ENCODE measurements around the gene DDX17. TPM values are rescaled to one million over a fixed set of nuclear protein-coding genes. Genes with fewer than 3 reads are reported as not detected.

The DDX17 gene
- total RNA-seq, 3 donors from 2014 or later (not counting 1 experiment from before 2014, with no cell fraction given): 571 to 752 (median 578) TPM

DNA sequence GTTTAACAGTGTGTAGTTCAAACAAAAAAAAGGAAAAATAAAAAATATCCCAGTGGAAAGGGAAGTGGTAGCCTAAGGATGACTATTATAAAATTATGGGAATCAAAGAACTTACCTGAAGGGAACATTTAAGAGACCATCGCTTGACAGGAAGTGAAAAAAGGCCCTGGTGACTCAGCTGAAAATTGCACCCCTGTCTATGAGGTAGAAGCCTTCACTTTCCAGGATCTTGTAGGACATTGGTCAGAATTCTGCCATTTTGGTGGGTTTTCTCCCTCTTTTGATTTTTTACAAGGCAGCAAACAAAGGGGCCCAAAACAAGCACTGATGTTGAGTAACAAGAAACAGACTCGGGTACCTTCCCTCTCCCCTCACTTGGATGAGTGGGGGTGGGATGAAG is 15.6 kb downstream of the DDX17 start:
- H3K27me3 ChIP-seq (ENCODE audit: control insufficient read depth, insufficient read depth, low read length): no peaks in the 10 kb centered on the region
- no peak overlapping the region for H3K4me3 Mint-ChIP-seq
- no peaks in the 10 kb centered on the region for H3K9me3 Mint-ChIP-seq
- 7% methylated on average over 1 of the region's 2 CpGs for WGBS (ENCODE audit: insufficient coverage)
- H3K4me3 ChIP-seq (ENCODE audit: low read length): no peak overlapping the region
- H3K27me3 Mint-ChIP-seq (ENCODE audit: low read depth in 2 of 2): no peaks in the 10 kb centered on the region
- peak in 1 of 3 donors; percentile 50 for ATAC-seq
- peaks cover 90% of the 10 kb centered on the region for H3K36me3 ChIP-seq (ENCODE audit: control insufficient read depth, insufficient read depth, low read length)
- peak overlapping the region; percentile 33 to 83 for H3K27ac Mint-ChIP-seq
- no peak overlapping the region for H3K27ac ChIP-seq (ENCODE audit: low read length)
- H3K36me3 Mint-ChIP-seq: peaks cover 20% of the 10 kb centered on the region
- H3K9me3 ChIP-seq (ENCODE audit: control insufficient read depth, insufficient read depth, low read length): no peaks in the 10 kb centered on the region
- DNase-seq: no peak
- TF ChIP-seq, protein P1, sequence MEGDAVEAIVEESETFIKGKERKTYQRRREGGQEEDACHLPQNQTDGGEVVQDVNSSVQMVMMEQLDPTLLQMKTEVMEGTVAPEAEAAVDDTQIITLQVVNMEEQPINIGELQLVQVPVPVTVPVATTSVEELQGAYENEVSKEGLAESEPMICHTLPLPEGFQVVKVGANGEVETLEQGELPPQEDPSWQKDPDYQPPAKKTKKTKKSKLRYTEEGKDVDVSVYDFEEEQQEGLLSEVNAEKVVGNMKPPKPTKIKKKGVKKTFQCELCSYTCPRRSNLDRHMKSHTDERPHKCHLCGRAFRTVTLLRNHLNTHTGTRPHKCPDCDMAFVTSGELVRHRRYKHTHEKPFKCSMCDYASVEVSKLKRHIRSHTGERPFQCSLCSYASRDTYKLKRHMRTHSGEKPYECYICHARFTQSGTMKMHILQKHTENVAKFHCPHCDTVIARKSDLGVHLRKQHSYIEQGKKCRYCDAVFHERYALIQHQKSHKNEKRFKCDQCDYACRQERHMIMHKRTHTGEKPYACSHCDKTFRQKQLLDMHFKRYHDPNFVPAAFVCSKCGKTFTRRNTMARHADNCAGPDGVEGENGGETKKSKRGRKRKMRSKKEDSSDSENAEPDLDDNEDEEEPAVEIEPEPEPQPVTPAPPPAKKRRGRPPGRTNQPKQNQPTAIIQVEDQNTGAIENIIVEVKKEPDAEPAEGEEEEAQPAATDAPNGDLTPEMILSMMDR (IDR thresholded peaks at IDR 0.05): no peak
- intact Hi-C loops (cut with micrococcal nuclease): no loop called here
- H3K4me1 ChIP-seq (ENCODE audit: control insufficient read depth, insufficient read depth, low read length): peaks cover 7% of the 10 kb centered on the region
- H3K4me1 Mint-ChIP-seq: peaks cover 23 to 36% of the 10 kb centered on the region in 2 donors

DNA sequence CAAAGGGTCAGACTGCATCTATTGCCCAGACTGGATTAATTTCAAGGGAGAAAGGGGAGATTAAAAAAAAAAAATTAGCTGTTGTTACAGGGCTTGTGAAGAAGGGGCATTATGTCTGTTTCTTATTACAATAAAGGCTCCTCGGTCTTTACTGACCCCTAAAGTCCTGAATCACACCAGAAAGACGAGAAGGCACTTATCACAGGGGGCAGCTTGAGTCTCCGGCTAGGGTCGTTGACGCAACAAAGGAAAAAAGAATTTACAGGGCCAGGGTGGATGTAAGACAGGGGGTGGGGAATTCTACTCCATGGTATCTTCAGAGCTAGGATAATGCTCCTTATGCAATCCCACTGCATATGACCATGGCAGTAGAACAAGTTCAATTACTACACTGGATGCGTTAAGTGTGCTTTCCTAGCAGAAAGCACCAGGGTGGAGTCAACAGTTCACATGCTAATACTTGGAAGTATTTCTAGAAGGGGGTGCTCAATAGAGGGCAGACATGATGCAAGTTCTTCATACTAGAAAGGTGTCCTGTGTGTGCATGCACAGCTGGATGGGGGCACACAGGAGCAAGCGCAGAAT is 16.5 kb downstream of the DDX17 start:
- intact Hi-C loops (cut with micrococcal nuclease): no loop called here
- Mint-ChIP-seq H3K27ac (peak overlapping the region; percentile 33 to 83), H3K27me3 (ENCODE audit: low read depth in 2 of 2) (no peaks in the 10 kb centered on the region)

DNA sequence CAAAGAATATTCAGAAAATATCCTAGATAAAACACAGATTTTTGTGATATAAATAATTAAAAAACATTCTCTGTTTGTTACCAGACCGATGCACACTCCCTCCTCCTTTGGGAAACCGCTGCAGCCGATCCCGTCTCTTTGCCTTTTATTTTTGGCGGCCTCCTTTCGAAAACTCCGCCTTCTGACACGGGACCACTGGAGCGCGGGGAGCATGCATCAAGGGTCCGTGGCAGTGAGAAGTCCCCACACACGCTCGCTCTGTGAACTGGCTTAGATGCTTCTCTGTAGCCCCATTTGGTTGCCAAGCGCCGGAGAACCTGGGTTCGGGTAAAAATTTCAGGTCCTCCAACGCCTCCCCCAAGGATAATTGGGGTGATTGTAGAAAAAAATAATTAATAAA is 17.0 kb downstream of the DDX17 start:
- TF ChIP-seq, protein P1 (IDR thresholded peaks at IDR 0.05): no peak
- no peaks in the 10 kb centered on the region for H3K27me3 Mint-ChIP-seq (ENCODE audit: low read depth in 2 of 2)
- peak overlapping the region; percentile 33 to 83 for H3K27ac Mint-ChIP-seq

More for the DNA sequence above, 16.5 kb downstream of the DDX17 start:
- H3K9me3 ChIP-seq (ENCODE audit: control insufficient read depth, insufficient read depth, low read length): no peaks in the 10 kb centered on the region
- H3K27me3 ChIP-seq (ENCODE audit: control insufficient read depth, insufficient read depth, low read length): no peaks in the 10 kb centered on the region
- ATAC-seq: peak in 1 of 3 donors; percentile 14
- TF ChIP-seq, protein P1 (IDR thresholded peaks at IDR 0.05): no peak
- peaks cover 2% of the 10 kb centered on the region for H3K4me1 ChIP-seq (ENCODE audit: control insufficient read depth, insufficient read depth, low read length)
- no peak overlapping the region for H3K4me3 ChIP-seq (ENCODE audit: low read length)
- Mint-ChIP-seq H3K9me3 (no peaks in the 10 kb centered on the region), H3K36me3 (peaks cover 18% of the 10 kb centered on the region), H3K4me3 (no peak overlapping the region), H3K4me1 (peaks cover 21 to 34% of the 10 kb centered on the region in 2 donors)
- 91% methylated on average over 7 of the region's 7 CpGs for WGBS (ENCODE audit: insufficient coverage)
- no peak for DNase-seq
- H3K27ac ChIP-seq (ENCODE audit: low read length): no peak overlapping the region
- H3K36me3 ChIP-seq (ENCODE audit: control insufficient read depth, insufficient read depth, low read length): peaks cover 90% of the 10 kb centered on the region

DNA sequence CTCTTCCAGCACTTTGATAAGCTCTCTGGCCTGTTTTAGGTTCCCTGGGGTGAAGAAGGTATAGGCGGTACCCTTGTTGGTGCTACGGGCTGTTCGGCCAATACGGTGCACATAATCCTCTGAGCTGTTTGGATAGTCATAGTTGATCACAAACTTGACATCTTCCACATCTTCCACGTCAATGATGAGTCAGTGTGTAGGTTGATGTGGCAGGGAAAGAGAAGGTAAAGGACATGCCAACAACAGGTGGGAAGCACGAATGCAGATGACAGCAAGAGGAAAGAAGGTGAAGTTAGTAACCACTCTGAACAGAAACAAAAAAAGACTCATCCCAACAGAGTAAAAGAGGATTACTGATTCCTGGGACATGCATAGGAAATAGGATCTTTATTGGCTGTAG is 18.2 kb downstream of the DDX17 start:
- Histone ChIP-seq H3K36me3 (ENCODE audit: control insufficient read depth, insufficient read depth, low read length) (peaks cover 90% of the 10 kb centered on the region), H3K4me1 (ENCODE audit: control insufficient read depth, insufficient read depth, low read length) (no peaks in the 10 kb centered on the region), H3K27ac (ENCODE audit: low read length) (no peak overlapping the region), H3K9me3 (ENCODE audit: control insufficient read depth, insufficient read depth, low read length) (no peaks in the 10 kb centered on the region), H3K4me3 (ENCODE audit: low read length) (no peak overlapping the region), H3K27me3 (ENCODE audit: control insufficient read depth, insufficient read depth, low read length) (no peaks in the 10 kb centered on the region)
- no peaks in the 10 kb centered on the region for H3K9me3 Mint-ChIP-seq
- H3K27ac Mint-ChIP-seq: peak overlapping the region; percentile 36 to 75
- TF ChIP-seq, protein P1 (IDR thresholded peaks at IDR 0.05): no peak
- H3K4me1 Mint-ChIP-seq: peaks cover 25 to 38% of the 10 kb centered on the region in 2 donors
- peaks cover 22% of the 10 kb centered on the region for H3K36me3 Mint-ChIP-seq
- no peaks in the 10 kb centered on the region for H3K27me3 Mint-ChIP-seq (ENCODE audit: low read depth in 2 of 2)
- intact Hi-C loops (cut with micrococcal nuclease): no loop called here
- no peak for DNase-seq
- WGBS (ENCODE audit: insufficient coverage): 90% methylated on average over 5 of the region's 6 CpGs
- ATAC-seq: no peak
- H3K4me3 Mint-ChIP-seq: no peak overlapping the region

More for the DNA sequence above, 17.0 kb downstream of the DDX17 start:
- no peak for ATAC-seq
- Histone ChIP-seq H3K36me3 (ENCODE audit: control insufficient read depth, insufficient read depth, low read length) (peaks cover 90% of the 10 kb centered on the region), H3K9me3 (ENCODE audit: control insufficient read depth, insufficient read depth, low read length) (no peaks in the 10 kb centered on the region), H3K4me3 (ENCODE audit: low read length) (no peak overlapping the region), H3K27me3 (ENCODE audit: control insufficient read depth, insufficient read depth, low read length) (no peaks in the 10 kb centered on the region), H3K27ac (ENCODE audit: low read length) (no peak overlapping the region), H3K4me1 (ENCODE audit: control insufficient read depth, insufficient read depth, low read length) (no peaks in the 10 kb centered on the region)
- H3K36me3 Mint-ChIP-seq: peaks cover 18% of the 10 kb centered on the region
- H3K4me3 Mint-ChIP-seq: no peak overlapping the region
- 98% methylated on average over 17 of the region's 17 CpGs for WGBS (ENCODE audit: insufficient coverage)
- no peak for DNase-seq
- no peaks in the 10 kb centered on the region for H3K9me3 Mint-ChIP-seq
- intact Hi-C loops (cut with micrococcal nuclease): no loop called here
- peaks cover 22 to 33% of the 10 kb centered on the region in 2 donors for H3K4me1 Mint-ChIP-seq
